Activated naive CD4-positive, alpha-beta T cell treated with anti-CD3 and anti-CD28 coated beads, Interleukin-2, amount 50 U/mL, for 72 hours (primary cell): ENCODE results near the gene CREBBP. TPM values are rescaled to one million over a fixed set of nuclear protein-coding genes. Genes with fewer than 3 reads are reported as not detected.

Experiments
- ATAC-seq, 2 donors: fragments of 150-1000 bp; cut with Tn5 transposase; 2 replicates each; pipeline ENCODE4 v1.10.0; 2021; ENCODE audit warnings: mild to moderate bottlenecking in 2 of 2, moderate library complexity in 2 of 2
- DNase-seq, 2 donors: peaks; one replicate each; pipeline ENCODE4 v3.0.0; 2021 to 2022; ENCODE audit warnings: low spot score in 2 of 2
- H3K27ac Mint-ChIP-seq, 2 donors: one replicate each; pipeline ENCODE4 v1.8.0; 2022; ENCODE audit warnings: mild to moderate bottlenecking in 2 of 2, mixed read lengths in 2 of 2
- H3K36me3 Mint-ChIP-seq, 2 donors: one replicate each; pipeline ENCODE4 v1.8.0; 2022; ENCODE audit warnings: mixed read lengths in 2 of 2
- H3K9me3 Mint-ChIP-seq, 2 donors: one replicate each; pipeline ENCODE4 v1.8.0; 2022; ENCODE audit warnings: mixed read lengths in 2 of 2
- total RNA-seq, 2 donors: library from RNA; stranded (reverse); gene quantifications; one replicate each; pipeline ENCODE4 v1.2.3, GENCODE V29; 2022

The CREBBP gene
- total RNA-seq, 2 donors from 2014 or later, result 39.9 to 50.0 TPM

DNA sequence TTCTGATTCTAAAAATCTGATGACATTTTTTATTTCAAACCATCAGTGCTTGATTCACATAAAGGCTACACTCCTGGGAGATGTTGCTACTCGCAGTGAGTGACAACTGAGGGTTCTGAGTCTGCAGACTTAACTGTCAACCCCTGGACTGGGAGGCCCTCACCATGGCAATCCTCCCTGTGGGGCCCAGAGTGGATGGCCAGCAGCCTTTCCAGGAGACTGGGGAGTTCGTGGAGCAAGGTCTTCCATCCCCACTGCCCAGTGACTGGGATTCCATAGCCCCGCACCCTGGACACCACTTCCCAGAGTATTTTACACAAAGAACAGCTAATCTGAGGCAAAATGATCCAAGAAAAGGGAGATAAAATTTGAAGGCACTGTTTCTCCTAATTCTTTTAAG is 59.3 kb downstream of the CREBBP start:
- ATAC-seq (no peak), DNase-seq (no peak)
- no peak overlapping the region for H3K27ac Mint-ChIP-seq
- no peaks in the 10 kb centered on the region for H3K9me3 Mint-ChIP-seq
- H3K36me3 Mint-ChIP-seq, result peaks cover 0 to 7% of the 10 kb centered on the region in 2 donors

DNA sequence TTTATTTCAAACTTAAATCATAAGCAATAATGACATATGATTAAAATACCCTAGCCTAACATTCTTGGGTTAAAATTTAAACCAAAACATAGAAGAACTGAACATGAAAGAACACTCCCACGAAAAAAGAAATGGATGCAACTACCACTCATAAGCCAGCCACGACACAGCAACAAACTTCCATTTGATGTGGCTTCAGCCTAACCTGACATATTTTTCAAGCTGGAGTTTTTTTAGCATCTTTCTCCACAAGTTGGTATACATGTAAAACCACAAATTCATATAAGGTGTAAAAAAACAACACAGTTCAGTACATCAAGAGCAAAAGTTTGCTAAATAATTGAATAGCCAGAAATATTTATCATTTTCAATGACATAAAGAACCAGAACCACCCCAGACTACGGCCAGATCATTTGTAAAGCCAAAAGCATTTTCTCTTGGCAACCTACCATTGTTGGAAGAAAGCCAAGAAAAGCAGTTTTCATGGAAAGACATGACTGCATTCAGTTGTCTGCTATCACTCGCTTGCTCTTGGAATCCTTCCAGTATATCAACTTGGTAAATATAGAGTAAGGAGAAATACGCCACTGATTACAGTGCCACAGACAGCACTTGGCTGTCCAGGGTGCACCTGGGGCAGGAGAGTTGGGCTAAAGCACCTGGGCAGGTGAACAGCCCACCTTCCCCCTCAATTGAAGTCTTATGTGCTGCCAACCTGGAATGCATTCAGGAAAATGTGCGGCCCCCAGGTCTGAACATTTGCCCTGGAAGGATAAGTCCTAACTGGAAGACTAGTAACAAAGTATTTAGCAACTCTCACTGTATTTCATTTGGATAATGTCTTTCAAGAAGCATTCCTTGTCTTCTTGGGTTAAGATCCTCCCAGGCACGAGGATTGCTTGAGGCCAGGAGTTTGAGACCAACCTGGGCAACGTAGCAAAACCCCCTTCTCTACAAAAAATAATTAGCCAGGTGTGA is 60.5 kb downstream of the CREBBP start:
- H3K36me3 Mint-ChIP-seq, result peaks cover 0 to 4% of the 10 kb centered on the region in 2 donors
- ATAC-seq, result no peak

GRCh38 chr16:3819175-3819527 is 61.4 kb downstream of the CREBBP start:
- no peak for DNase-seq
- no peaks in the 10 kb centered on the region for H3K9me3 Mint-ChIP-seq
- H3K36me3 Mint-ChIP-seq, result no peaks in the 10 kb centered on the region
- no peak for ATAC-seq
- H3K27ac Mint-ChIP-seq, result no peak overlapping the region

More for the DNA sequence above, 60.5 kb downstream of the CREBBP start:
- Mint-ChIP-seq H3K27ac (no peak overlapping the region), H3K9me3 (no peaks in the 10 kb centered on the region)
- no peak for DNase-seq

GRCh38 chr16:3816326-3816725 is 64.2 kb downstream of the CREBBP start:
- no peak for DNase-seq
- H3K9me3 Mint-ChIP-seq, result no peaks in the 10 kb centered on the region
- H3K27ac Mint-ChIP-seq, result no peak overlapping the region

DNA sequence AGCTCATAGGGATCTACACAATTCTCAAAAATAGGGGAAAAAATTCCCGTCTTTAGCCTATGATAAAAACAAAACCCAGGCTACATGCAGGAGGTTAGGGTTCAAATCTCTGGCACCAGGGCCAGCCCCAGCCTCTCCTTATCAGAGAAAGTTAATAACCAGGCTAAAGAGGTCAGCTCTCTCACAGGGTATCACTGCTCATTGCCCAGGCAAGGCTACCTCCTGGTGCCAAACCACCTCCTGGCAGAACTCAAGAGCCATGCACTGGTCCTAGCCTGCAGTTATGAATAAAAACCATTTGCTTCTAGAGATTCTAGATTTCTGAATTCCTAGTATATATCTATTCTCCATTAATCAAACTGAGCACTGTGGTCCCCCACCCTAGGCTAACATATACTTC is 65.8 kb downstream of the CREBBP start:
- ATAC-seq (no peak), DNase-seq (no peak)
- Mint-ChIP-seq H3K36me3 (peaks cover 0 to under 1% of the 10 kb centered on the region in 2 donors), H3K9me3 (no peaks in the 10 kb centered on the region), H3K27ac (no peak overlapping the region)

More at GRCh38 chr16:3816326-3816725, 64.2 kb downstream of the CREBBP start:
- ATAC-seq, result no peak
- no peaks in the 10 kb centered on the region for H3K36me3 Mint-ChIP-seq

GRCh38 chr16:3812469-3813172 is 67.9 kb downstream of the CREBBP start:
- H3K36me3 Mint-ChIP-seq, result peaks cover 0 to 17% of the 10 kb centered on the region in 2 donors
- no peak overlapping the region for H3K27ac Mint-ChIP-seq
- no peak for DNase-seq
- H3K9me3 Mint-ChIP-seq, result no peaks in the 10 kb centered on the region
- no peak for ATAC-seq

DNA sequence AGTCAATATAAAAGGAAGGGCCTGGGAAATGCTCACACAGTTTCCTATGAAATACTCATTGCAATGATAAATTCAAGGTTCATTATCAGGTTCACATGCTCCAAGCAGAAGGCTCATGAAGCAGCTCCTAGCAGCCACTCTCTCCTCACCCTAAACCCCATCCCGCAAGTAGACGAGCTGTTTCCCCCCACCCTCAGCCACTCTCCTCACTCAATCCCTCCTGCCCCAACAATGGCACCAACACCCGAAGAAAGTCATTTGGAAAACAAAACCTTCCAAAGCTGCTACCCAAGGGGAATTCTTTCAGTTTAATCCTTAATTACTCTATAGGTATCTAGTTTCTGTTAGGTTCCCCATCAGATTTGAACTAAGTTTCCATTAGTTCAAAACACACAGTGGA is 69.7 kb downstream of the CREBBP start:
- Mint-ChIP-seq H3K36me3 (peaks cover 8 to 35% of the 10 kb centered on the region in 2 donors), H3K9me3 (peaks cover 0 to 6% of the 10 kb centered on the region in 2 donors), H3K27ac (peak overlapping the region; percentile 10 to 68)
- ATAC-seq (peak in 1 of 2 donors; percentile 3), DNase-seq (no peak)

DNA sequence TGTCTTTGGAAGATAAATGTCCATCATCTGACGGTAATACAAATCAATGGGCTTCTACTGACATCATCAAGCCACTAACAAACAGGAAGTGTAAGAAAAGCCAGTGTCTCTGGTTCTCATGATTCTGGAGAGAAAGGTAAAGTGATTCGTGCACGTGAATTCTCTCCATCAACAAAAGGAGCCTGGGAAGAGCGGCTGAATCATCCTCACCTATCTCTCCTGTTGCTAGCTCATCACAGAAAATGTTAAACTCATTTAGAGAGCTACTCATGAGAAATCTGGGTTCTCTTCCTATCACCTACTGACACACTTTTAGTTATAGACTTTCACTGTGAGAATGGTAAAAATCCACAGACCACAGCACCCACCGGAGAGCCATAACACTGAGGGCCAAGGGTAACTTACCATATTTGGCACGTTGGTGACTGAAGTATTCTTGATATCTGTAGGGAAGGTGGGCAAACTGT is 70.3 kb downstream of the CREBBP start:
- Mint-ChIP-seq H3K27ac (peak overlapping the region; percentile 10 to 68), H3K36me3 (peaks cover 8 to 40% of the 10 kb centered on the region in 2 donors), H3K9me3 (peaks cover 0 to 6% of the 10 kb centered on the region in 2 donors)
- ATAC-seq (peak; percentile 82 to 91), DNase-seq (peak in 1 of 2 donors; percentile 49)

GRCh38 chr16:3808308-3809063 is 72.0 kb downstream of the CREBBP start:
- no peak for DNase-seq
- ATAC-seq, result no peak
- Mint-ChIP-seq H3K27ac (peak overlapping the region; percentile 24 to 72), H3K36me3 (peaks cover 8 to 48% of the 10 kb centered on the region in 2 donors), H3K9me3 (peaks cover 0 to 6% of the 10 kb centered on the region in 2 donors)

DNA sequence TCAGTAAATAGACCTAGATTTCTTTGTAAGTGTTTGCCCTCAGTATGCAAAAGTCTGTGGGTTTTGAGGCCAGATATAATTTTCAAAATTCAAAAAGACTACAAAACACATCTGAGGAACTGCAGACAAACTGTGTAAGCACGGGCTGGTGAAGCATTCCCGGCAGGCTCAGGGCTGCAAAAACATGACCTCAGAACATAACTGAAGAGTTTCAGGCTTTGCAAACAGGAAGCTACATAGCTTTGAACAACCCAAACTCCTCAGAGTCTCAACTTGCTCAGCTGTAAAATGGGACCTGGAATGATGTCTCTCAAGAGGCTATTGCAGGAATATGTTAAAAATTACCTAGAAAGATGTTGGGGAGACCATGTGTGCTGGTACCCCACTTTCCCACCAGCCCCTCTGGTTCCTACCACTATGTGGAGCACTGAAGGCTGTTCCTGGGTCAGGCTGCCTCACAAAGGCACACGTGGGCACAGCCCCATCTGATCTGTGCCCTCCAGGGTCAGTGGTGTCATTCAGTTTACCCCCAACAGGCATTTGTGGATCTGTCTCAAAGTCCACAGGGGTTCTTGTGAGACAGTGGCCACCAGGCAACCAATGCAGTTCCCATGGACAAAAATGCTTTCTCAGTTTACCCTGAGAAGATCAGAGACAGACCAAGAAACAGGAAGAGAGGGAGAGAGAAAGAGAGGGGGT is 72.9 kb downstream of the CREBBP start:
- peak; percentile 51 to 64 for ATAC-seq
- Mint-ChIP-seq H3K27ac (peak overlapping the region; percentile 69 to 72), H3K9me3 (peaks cover 0 to 6% of the 10 kb centered on the region in 2 donors), H3K36me3 (peaks cover 8 to 52% of the 10 kb centered on the region in 2 donors)
- DNase-seq, result no peak

GRCh38 chr16:3804426-3805016 is 76.0 kb downstream of the CREBBP start:
- DNase-seq (no peak), ATAC-seq (no peak)
- Mint-ChIP-seq H3K27ac (no peak overlapping the region), H3K36me3 (peaks cover 8 to 60% of the 10 kb centered on the region in 2 donors), H3K9me3 (peaks cover 0 to 6% of the 10 kb centered on the region in 2 donors)

- no peak for ATAC-seq
- Mint-ChIP-seq H3K36me3 (peaks cover 0 to 26% of the 10 kb centered on the region in 2 donors), H3K9me3 (no peaks in the 10 kb centered on the region), H3K27ac (no peak overlapping the region)
- no peak for DNase-seq
Observed at GRCh38 chr16:3800477-3801270, 79.8 kb downstream of the CREBBP start.

GRCh38 chr16:3800019-3800418 is 80.5 kb downstream of the CREBBP start:
- no peak overlapping the region for H3K27ac Mint-ChIP-seq
- no peaks in the 10 kb centered on the region for H3K9me3 Mint-ChIP-seq
- H3K36me3 Mint-ChIP-seq, result peaks cover 0 to 21% of the 10 kb centered on the region in 2 donors
- DNase-seq (no peak), ATAC-seq (no peak)

GRCh38 chr16:3799354-3799753 is 81.2 kb downstream of the CREBBP start:
- DNase-seq, result no peak
- Mint-ChIP-seq H3K27ac (no peak overlapping the region), H3K36me3 (peaks cover 0 to 20% of the 10 kb centered on the region in 2 donors), H3K9me3 (no peaks in the 10 kb centered on the region)
- ATAC-seq, result no peak

- DNase-seq (no peak), ATAC-seq (no peak)
- no peak overlapping the region for H3K27ac Mint-ChIP-seq
- no peaks in the 10 kb centered on the region for H3K9me3 Mint-ChIP-seq
- peaks cover 0 to 17% of the 10 kb centered on the region in 2 donors for H3K36me3 Mint-ChIP-seq
Observed at GRCh38 chr16:3798838-3799237, 81.7 kb downstream of the CREBBP start.
